Suppressor macrophage (primary cell): Measurements from ENCODE around the gene CHD2.

Experiments
- DNase-seq, 4 experiments: peaks; one replicate each; pipeline ENCODE4 v3.0.0-alpha.2; 2020 to 2022

The CHD2 gene

DNA sequence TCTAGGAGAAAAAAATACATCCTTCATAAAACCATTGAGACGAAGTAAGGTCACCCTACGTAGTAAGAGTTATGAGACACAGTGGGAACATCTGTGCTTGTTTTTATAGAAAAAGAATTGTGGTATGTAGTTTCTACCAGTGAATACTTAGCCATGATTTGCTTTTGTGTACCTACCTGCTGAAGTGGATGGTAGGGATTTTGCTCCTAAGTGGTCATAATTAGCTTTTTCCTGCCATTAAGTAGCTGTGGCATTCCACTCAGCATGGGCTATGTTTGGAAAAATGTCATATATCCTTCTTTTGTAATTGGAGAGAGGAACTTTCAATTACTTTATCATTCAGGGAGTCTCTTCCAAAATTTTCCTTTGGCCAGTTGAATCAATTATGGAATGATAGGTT is 63.7 kb downstream of the CHD2 start:
- DNase-seq: no peak

DNA sequence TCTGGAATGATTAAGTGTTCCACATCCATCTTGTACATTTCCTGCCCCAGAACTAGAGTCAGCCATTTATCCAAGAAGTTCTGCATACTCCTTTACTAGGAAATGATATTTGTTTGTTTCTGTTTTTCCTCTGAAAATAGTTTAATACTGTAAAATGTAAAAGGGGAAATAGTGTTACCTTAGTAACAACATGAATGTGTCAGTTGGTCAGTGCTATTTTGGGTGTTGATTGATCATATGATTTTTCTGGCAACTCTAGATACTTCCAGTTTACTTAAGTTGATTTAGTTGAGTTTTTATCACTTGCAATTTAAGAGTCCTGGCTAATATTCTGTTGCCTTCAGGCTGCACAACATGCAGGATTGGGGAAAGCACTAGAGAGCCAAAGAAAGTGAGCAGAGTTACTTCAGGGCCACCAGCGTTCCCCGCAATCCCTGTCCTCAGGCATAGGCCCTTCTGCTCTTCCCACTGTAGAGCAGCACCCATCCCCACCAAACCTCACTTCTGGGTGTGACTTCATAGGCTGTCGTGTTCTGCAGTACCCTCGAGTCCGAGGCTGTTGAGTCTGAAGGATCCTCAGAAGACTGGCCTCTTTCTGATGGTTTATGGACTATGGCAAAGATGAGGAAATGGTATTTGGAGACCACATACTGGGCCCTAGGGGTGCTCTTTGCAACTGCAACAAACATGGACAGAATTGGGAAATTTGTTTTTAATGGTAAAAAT is 69.0 kb downstream of the CHD2 start:
- DNase-seq: peak; percentile 31 to 78 (median 62)

DNA sequence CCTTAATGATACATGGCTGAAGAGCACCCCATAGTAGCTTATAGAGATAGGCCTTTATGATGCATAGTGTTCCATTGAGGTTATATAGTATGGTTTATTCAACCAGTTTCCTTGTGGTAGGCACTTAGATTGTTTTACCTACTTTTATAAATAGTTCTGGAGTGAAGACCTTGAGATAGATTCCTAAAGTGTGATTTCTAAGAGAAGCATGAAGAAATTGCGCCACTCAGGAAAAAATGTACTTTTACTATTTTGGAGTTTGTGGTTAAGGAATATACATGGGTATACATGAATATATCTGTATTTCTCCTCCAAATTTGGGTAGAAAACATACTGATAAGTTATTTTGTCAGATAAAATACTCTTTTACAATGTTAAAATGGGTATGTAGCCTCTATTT is 70.5 kb downstream of the CHD2 start:
- DNase-seq: no peak

DNA sequence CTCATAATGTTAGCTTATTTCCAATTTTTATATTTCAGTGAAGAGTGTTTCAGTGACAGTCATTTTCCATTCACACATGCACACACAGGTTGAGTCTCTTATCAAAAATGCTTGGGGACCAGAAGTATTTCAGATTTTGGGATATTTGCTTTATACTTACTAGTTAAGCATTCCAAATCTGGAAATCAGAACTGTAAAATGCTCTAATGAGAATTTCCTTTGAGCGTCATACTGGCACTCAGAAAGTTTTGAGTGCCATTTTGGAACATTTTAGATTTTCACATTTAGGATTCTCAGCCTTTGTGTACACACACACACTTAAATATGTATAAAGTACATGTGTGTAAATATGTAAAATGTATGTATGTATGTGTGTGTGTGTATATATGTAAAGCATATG is 71.0 kb downstream of the CHD2 start:
- no peak for DNase-seq

DNA sequence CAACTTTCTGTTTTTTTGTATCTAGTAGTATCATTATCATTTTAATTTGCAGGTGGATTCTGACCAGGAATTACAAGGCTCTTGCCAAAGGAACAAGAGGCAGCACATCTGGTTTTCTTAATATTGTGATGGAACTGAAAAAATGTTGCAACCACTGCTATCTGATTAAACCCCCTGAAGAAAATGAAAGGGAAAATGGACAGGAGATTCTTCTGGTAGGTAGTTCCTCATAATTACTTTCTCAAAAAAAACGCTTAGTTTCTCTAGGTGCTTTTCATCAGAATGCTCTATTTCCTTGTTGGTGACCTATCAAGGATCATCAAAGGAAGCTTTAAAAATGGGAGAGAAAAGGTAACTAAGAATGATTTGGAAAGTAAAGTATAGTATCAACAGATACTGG is 71.6 kb downstream of the CHD2 start:
- DNase-seq: peak in 1 of 4 experiments; percentile 10

DNA sequence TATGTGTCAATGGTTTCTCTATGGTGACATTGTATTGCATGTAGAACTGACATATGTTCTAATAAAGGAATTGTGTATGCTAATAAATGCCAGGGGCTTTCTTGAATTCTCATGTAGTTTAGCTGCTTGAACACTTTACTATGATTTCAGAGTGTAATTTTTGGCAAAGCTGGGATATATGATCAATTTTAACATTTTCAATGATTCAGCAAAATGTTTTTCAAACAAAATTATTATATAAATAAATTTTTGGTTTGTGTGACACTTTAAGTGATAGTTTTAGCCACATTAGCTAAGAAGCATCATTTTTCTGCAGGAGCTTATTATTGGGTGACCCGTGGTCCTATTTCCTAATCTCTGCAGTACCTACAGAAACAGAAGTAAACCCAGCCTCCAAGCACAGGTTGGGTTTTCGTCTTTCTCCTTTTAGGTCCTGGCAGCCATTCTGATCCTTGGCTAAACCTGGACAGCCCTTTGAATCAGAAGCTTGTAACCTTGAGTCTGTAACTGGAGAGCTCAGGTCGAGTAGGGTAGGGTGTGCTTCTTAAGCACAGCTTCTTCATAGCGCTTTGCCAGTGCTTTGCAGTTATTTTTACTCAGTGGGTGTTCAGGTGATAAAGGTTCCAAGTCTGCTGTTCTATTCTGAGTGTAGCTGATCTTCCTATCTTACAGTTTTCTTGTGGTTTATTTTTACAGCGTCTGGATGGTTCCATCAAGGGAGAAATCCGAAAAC is 74.2 kb downstream of the CHD2 start:
- DNase-seq: no peak

DNA sequence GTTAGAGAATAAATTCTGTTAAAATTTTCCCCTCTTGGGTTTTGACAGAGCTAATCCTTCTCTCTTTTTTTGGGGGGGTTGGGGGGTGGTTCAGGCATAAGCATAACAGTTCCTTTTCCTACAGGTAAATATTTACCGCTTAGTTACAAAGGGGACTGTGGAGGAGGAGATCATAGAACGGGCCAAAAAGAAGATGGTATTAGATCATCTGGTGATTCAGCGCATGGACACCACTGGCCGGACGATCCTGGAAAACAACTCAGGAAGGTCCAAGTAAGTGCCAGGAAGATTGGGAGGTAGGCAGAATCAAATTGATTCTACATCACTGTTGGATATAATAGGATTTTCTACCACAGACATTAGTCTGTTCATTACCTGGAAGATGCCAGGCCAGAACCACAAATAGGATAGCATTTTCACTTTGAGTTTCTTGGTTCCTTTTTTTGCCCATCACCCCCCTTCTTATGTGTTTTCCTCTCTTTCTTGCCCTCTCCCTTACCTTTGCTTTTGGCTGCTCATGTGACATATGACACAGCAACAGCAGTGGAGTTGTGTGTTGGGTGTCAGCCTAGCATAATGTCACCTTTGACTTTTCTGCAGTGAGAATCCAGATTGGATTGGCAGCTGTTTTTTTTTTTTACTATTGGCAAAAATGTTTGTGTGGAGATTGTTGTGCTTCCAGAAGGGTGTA is 79.0 kb downstream of the CHD2 start:
- DNase-seq: no peak

DNA sequence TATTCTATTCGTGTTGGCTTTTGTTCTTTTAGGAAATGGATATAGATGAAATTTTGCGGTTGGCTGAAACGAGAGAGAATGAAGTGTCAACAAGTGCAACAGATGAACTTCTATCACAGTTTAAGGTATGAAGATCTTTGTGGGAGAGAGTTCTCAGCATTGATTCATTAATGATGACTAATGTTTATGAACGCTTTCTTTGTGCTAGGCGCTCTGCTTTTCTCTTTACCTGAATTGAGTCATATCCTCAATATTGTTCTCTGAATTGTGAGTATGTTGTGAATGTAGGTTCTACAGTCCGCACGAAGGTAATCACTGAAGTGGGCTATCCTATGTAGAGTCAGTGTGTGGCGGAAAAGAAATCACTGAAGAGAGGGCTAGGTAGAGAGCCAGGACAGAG is 81.2 kb downstream of the CHD2 start:
- no peak for DNase-seq

DNA sequence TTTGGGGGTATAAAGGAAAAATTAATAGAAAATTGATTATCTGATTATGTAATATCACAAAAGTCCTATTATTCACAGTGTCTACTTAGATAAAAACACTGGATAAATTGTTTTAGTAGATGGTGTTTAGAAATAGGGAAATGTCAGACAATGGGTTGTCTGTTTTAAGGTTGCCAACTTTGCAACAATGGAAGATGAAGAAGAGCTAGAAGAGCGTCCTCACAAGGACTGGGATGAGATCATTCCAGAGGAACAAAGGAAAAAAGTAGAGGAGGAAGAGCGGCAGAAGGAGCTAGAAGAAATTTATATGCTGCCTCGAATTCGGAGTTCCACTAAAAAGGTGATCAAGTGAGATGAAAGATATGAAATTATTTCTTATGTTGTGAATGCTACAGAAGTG is 84.0 kb downstream of the CHD2 start:
- no peak for DNase-seq

DNA sequence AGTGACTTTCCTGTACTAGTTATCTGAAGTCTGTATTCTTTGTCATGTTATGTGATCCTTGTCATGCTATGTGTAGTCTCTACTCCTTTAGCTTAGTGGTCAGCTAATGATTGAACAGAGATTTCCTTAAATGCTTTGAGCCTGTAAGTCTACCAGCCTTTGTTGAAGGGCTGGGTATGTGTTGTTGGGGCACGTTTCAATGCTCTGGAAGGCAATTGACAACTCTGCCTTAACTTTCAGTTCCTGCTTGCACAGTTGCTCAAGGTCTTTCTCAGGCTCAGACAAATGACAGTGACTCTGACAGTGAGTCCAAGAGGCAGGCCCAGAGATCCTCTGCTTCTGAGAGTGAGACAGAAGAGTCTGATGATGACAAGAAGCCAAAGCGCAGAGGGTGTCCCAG is 89.3 kb downstream of the CHD2 start:
- peak in 3 of 4 experiments; percentile 13 to 37 (median 15) for DNase-seq

DNA sequence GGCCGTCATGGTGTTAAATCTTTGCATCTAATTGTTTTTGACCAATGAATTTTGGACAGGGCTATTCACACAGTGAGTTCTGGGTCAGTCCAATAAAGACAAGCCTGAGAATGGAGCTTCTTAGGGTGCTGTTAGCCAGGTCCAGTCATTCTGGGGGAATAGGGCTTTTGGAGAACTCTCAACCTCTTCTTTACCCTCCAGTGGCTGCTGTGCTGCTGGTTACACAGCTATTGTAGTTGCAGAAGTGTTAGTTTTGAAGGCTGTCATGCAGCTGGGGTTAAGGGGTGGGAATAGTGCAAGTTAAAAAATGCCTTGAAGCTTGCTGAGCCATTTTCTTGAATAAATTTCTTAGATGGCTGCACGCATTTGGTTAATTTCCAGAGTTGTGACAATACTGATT is 89.9 kb downstream of the CHD2 start:
- no peak for DNase-seq

DNA sequence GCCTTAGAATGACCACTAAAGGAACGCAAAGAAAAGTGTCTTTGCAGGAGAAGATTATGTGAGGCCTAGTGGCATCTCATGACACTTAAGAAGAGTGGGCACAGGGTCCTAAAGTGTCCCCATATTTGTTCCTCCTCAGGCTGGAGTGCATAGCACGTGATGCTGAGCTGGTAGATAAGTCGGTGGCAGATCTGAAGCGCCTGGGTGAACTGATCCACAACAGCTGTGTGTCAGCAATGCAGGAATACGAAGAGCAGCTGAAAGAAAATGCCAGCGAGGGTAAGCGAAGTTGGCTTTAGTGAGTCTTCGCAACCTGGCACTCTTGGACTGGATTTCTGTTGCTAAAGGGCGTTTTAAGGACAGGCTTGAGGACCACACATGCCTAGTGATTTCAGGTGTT is 92.6 kb downstream of the CHD2 start:
- no peak for DNase-seq

DNA sequence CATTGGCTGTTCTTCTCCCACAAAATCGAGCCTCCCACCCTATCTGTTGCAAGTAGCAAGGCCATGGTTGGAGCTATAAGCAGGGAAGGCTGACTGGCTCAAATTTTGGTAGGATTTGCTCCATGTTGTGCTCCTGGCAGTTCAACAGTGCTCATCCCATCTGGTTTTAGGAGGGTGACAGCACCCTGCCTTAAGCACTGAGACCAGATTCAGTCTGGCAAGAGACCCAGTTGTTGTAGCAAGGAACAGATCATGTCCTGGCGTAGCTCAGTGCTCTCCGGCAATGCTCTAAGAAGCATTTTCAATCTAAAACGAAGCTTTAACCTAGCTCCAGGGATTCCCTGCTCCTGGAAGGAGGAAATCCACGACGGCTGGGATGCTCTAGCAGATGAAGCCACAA is 97.7 kb downstream of the CHD2 start:
- no peak for DNase-seq

DNA sequence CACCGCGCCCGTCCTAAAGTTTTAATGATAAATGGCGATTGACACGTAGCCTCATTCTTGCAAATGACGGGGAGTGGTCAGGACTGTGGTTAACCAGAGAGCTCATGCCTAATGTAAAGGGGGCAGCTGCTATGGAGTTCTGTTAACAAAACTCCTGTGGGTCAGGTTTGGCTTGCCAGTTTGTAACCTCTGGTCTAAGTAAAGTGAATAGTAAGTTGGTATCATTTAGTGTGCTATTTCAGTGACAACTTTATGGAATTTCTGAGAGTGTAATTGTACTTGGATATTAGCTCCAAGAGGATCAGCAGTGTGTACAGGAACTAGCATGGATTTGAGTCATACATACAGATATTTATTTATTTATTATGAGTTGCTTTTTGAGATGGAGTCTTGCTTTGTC is 101.0 kb downstream of the CHD2 start:
- DNase-seq: no peak

DNA sequence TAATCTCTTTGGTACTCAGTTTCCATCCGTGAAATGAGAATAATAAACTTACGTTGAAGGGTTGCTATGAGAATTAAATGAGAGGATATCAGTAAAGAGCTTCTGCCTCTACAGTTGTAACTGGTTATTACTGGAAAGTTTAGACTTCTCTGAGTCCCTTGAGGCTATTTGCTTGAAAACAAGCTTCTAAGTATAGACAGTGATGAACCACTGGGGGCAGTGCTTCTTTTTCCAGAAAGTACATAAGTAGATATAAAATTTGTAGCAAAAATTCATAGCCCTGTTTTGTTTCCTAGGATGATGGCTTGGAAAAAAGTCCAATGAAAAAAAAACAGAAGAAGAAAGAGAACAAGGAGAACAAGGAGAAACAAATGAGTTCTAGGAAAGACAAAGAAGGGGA is 101.8 kb downstream of the CHD2 start:
- no peak for DNase-seq

DNA sequence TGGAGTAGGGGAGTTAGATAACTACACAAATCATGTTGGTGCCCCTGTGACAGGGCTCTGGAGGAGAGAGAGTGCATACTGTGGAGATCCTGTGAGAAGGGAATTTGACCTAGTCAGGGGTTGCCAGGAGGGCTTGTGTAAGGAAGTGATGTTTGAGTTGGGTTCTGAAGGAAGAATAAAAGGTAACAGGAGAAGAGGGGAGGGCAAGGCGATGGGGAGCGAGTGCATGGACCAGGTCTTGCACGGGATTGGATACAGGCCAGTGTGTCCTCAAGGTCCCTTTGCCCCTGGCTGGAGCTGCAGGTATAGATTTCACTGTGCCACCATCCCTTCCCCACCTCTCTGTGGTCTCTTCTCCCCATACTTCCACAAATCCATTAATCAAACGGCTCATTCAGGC is 105.0 kb downstream of the CHD2 start:
- DNase-seq: no peak

DNA sequence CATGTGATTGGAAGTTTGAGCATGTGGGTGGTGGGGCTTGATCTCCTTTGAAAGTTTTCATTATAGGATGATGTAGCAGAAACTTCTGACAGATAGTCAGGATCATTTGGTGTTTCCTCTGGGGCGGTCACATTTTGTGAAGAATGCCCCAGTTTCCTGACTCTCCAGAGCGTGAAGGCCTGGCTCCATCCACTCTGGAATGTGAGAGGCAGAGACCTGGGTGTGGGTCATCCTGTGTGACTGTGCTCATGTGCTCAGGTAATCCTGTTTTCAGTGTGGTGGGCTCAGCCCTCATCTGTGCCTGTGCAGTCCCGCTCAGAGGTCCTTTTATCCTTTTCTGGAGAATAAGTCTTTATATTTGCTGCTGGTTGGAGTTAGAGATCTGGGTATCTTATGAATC is 107.9 kb downstream of the CHD2 start:
- no peak for DNase-seq

DNA sequence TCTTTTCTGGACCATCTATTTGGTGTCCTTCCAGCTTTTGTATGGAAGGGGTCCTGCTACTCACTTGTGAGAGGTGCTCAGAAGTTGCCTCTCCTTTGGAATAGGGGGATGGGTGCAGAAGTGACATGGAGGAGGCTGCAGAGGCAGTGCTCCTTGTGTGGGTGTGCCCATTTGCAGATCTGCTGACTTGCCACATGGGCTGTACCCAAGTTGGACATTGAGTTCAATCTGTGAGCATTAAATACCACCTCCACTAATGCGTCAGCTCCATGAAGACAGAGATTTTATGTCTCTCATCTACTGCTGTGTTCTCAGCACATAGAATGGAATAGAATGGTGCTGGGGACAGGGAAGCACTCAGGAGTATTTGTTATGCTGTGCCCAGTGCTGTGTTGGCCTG is 112.7 kb downstream of the CHD2 start:
- peak in 1 of 4 experiments; percentile 26 for DNase-seq

DNA sequence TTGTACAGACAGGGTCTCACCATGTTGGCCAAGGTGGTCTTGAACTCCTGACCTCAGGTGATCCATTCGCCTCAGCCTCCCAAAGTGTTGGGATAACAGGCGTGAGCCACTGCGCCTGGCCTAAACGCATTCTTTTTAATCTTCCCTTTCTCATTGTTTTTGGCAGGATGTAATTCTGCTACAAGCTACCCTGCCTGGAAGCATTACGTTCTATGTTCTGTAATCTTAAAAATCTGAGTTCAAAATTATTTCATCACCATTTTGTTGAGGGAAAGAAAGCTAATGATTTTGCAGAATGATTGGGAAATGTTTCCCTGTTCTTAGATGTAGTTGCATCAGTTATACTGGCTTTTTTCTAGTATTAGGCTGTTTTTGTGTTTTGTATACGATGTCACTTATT is 117.4 kb downstream of the CHD2 start:
- no peak for DNase-seq

DNA sequence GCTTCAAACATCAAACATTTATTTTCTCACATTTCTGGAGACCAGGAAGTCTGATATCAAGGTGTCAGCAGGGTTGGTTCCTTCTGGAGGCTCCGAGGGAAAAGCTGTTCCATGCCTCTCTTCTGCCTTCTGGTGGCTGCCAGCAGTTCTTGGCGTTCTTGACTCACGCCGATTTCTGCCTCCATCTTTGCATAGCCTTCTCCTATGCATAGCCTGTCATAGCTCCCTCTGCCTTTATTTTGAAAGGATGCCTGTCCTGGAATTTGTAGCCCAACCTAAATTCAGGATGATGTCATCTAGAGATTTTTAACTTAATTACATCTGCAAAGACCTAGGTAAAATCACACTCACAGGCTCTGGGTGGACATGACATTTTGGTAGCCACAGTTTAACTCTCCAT is 118.5 kb downstream of the CHD2 start:
- no peak for DNase-seq

DNA sequence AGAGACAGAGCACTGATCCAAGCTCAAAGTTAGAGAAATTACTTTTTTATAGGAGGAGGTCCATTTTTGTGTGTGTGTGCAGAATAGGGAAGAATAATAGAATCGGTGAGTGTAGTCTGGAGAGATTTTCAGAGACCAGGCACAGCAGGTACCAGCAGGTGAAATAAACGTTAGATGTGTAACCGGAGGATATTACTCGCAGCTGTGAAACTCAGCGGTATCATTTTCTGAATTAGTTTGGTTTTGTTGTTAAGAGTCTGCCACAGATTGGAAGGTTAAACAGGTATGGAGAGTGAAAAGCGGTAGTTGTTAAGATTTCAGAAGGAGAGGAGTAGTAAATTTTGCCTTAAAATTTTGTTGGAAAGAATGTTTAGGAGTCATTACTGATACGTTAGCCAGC is 119.0 kb downstream of the CHD2 start:
- DNase-seq: no peak

DNA sequence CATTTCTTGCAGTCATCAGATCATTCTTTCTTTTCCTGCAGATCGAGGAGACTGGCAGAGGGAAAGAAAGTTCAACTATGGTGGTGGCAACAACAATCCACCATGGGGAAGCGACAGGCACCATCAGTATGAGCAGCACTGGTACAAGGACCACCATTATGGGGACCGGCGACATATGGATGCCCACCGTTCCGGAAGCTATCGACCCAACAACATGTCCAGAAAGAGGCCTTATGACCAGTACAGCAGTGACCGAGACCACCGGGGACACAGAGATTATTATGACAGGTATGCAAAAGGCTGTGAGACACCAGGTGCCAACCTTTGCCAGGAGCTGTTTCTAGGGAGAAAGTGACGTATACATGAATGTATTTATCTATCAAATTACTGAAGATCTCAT is 119.8 kb downstream of the CHD2 start:
- DNase-seq: no peak

DNA sequence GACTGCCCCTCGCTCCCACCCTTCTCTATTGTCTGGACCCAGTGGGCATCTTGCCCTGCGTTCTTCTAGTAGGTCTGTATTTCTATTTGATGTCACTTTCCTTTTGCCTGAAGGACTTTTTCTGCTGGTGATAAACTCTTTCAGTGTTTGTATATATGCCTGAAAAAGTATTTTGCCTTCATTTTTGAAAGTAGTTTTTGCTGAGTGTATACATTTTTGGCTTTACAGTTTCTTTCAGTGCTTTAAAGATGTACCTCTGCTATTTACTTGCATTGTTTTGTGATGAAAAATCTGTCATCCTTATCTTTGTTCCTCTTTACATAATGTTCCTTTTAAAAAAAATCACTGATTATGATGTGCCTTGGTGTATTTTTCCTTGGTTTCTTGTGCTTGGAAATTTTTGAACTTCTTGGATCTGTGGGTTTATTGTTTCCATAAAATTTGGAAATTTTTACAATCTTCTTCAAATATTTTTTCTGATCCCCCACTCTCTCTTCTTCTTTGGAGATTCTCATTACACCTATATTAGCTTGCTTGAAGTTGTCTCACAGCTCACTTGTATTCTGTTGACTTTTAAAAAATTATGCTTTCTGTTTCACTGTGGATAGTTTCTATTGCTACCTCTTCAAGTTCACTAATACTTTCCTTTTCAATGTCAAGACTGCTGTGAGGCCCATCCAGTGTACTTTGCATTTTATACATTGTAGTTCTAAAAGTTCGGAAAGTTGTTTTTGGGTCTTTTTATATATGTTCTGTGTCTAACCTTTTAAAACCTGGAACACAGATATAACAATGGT is 121.0 kb downstream of the CHD2 start:
- DNase-seq: no peak
